Stimulated activated CD8-positive, alpha-beta memory T cell treated with anti-CD3 and anti-CD28 coated beads, Interleukin-4, amount 100 ng/mL, for 1 hour (primary cell): ENCODE measurements around the gene CDK13.

ENCODE experiments used
- DNase-seq, 2 donors: peaks; one replicate each; pipeline ENCODE4 v3.0.0-alpha.2; 2020; ENCODE audit warnings: low read depth in 2 of 2, low spot score in 1 of 2

CDK13 gene

DNA sequence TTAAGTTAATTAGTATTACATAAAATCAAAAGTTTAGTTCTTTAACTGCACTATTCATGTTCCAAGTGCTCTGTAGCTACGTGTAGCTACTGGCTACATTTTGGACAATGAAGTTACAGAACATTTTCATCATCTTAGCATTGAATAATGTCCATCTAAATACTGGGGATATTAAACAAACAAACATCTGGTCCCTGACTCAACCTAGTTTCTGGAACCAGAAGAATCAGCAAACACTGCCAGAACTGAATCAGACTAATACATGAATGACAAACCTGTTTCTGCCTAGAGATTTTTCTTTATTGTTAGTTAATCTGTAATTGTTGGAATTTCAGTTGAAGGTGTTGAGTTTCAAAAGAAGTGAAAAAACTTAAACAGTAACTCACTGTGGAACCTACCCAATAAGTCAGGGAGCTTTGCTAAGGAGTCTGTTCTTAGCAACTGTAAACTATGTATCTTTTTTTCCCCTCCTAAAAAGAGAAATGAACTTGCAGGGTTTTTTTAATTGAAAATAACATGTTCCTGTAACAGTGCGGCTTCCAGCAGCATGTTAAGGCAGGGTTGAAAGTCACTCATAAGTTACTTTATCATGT lies 58.3 kb downstream of the CDK13 start:
- DNase-seq: no peak

DNA sequence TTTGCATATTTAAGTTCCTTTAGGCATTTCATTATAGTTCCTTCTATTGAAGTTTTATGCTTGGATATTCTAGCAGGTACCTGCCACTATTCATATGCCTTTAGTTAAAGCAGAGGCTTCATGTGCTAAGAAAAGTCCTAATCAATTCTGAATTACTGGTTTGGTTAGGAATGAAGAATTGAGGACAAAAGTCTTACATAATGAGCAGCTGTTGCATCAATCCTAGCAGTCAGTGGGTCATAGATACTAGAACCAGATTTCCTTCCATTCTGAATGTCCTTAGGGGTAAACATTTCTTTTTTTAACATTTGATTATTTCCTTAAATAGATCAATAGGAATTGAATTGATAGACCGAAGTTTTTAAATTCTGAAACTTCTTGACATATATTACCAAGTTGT lies 59.2 kb downstream of the CDK13 start:
- DNase-seq: no peak

DNA sequence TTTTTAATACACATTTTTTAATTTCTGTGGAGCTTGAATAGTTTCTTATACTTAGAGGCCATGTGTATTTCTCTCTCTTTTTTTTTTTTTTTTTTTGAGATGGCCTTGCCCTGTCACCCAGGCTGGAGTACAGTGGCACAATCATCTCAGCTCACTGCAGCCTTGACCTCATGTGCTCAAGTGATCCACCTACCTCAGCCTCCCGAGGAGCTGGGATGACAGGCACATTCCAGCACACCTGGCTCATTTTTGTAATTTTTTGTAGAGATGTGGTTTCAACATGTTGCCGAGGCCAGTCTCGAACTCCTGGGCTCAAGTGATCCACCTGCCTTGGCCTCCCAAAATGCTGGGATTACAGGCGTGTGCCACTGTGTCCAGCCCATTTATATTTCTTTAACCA lies 64.3 kb downstream of the CDK13 start:
- no peak for DNase-seq

DNA sequence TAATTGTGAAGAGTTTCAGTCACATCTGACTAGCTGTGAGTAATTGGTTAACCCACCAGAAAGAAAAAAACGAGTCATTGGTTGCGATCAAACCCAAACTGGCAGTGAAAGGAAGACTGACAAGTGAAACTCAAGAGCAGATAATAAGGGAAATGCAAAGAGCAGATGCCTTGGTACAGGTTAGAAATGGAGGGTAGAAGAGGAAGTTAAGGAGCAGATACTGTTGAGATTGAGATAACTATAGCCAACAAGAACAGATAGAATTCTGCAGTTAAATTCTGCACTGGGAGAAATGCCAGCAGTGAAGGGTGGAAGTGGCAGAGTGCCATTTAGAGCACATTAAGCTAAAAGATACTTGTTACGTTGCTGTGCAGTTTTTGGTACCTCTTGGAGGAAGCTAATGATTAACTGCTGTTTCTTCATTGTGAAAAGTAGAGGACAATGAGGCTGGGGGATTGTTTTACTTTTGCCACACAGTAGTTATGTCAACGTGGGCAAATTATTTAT lies 65.8 kb downstream of the CDK13 start:
- DNase-seq: no peak

DNA sequence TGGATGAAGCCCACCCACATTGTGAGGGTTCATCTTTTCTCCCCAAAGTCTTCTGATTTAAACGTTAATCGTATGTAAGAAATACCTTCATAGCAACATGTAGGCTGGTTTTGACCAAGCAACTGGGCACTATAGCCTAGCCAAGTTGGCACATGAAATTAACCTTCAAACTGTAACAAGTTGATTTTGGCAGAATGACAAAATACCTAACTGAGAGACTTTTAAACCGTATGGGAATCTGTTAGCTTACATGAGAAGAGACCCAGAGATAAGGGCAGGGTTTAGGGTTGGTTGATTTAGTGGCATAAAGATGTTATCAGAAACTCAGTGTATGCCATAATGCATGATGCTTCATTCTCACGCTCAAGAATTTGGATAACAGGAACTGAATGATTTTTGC lies 69.5 kb downstream of the CDK13 start:
- no peak for DNase-seq

DNA sequence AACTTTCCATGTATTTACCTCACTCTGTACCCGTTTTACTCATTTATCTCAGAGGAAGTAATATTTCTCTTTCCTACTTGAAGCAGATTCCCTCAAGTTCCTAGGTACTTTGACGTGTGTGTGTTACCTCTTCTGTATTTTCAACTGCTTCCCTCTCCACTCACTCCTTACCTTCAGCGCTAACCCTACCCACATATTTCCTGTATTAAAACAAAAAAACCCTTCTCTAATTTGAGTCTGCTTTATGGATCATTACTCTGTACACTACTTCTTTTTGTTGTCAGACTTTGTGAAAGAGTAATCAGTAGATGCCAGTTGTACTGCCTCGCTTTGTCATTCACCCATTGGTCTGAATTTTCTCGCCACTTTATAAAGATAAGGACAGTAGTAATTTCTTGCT lies 74.0 kb downstream of the CDK13 start:
- DNase-seq: no peak

DNA sequence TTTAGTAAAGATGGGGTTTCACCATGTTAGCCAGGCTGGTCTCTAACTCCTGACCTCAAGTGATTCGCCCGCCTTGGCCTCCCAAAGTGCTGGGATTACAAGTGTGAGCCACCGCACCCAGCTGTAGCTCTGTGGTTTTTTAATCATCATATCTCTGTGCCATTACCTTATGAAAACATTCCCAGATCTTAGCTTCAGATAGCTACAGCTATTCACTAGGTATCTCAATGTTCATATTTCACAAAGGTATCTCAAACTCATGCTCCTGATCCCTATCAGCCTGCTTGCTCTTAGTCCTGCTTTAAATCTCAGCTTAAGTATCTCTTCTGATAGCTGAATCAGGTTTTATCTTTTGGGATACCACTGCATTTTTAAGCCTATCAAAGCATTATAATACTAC lies 74.8 kb downstream of the CDK13 start:
- DNase-seq: no peak

DNA sequence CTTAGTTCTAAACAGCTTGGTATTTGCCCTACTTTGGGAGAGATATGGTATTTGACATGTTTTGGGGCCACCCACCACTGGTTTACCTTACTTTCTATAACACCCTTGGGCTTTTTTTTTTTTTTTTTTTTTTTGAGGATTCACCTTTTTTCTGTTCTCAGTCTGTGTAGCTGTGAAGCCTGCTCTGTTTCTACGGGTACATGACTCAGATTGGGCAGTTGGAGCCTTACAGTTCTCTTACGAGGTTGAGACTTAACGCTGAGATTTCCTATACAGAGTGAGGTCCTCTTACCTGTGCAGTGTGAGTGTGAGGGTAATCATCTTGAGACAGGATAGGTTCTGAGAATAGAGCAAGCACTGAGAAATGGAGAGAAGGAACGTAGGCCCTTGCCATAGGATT lies 77.5 kb downstream of the CDK13 start:
- DNase-seq: no peak

DNA sequence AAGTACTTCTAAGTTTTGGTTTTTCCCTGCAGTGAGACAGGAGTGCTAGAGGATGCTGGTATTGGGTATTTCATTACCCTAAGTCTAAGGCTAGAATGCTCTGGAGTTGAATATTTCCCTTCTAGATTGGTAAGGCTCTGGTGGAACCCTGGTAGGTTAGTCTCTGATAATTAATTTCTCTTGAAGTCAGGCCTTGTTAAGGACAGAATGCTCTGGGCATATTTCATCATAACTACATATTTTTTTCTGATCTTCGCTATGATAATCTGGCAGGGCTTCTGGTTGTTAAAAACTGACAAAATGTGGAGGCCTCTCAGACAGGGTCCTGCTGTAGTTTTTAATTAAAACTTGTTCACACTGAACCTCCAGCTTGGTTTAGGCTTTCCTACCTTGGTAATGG lies 83.8 kb downstream of the CDK13 start:
- no peak for DNase-seq

DNA sequence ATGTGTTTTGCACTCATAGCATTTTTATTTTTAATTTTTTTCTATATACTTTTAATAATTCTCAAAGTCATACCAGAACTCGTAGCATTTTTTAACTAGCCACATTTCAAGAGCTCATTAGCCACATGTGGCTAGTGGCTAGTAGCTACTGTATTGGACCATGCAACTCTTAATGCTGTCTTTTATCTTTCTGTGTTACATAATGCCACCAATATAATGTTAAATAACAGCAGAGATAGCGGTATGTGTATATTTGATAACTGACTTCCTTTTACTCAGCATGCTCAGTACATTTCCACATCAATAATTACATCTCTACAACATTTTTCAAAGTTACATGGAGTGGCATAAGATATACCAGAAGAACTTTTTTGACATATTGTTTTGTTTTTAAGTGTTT lies 91.4 kb downstream of the CDK13 start:
- no peak for DNase-seq

DNA sequence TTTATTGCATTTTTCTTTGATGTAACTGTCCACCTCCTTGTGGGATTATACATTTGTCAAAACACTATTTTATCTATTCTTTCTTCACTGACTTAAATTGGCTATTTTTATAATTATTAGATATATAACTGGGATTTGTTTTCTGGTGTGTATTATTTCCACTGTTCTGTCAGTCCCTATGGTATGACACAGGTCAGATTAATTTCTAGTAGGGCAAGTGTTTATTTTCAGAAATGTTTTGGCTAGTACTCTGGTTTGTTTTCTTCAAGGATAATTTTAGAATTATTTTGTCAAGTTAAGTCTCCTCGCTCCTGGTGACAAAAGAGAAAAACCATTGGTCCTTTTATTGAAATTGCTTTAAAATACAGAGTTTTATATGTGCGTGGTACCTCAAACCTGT lies 93.1 kb downstream of the CDK13 start:
- no peak for DNase-seq

DNA sequence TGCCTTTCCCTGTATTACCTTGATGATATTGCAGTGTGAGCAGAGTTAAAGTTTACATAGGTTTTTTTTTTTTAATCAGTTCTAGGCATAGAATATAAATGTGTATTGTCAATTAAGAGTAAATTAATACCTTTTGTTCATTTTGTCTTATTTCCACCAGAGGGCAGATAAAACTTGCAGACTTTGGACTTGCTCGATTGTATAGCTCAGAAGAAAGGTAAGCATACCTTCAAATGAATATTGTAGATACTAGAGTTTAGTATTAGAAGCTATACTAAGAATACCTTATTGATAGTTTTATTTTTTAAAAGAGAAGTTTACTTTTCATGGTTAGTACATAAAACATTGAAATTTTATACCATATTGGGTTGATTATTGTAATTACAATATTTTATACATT lies 97.6 kb downstream of the CDK13 start:
- no peak for DNase-seq

DNA sequence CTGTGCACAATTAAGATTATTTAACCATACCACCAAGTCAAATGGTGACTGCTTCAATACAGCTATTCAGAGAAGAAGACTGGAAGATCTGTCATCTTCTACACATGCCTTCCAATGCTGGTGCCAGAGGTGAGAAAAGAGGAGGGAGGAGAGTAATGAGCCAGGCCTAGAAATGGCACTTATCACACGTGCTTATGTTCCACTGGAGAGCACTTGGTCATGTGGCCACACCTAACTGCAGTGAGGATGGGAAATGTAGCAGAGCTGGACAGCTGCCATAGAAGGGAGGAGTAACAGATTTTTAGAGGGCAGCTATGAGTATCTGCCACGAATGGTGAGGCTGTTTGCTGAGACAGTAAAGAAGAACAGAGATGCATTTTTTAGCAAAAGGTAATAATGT lies 107.2 kb downstream of the CDK13 start:
- DNase-seq: no peak

DNA sequence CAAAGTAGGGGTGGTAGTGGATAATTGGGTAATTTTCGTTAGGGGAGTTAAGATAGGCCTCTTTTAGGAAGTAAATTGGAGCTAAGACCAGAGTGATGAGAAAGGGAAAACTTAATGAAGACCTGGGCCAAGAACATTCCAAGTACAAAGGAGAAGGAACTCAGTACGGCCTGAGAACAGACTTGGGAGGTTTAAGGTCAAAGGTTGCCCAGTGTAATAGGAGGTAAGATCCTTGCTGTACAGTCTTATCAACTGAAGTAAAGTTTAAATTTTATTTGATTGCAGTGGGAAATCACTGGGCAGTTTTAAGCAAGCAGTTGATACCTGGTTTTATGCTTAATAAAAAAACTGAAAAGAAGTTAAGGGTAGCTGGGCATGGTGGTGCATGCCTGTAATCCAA lies 108.0 kb downstream of the CDK13 start:
- no peak for DNase-seq

DNA sequence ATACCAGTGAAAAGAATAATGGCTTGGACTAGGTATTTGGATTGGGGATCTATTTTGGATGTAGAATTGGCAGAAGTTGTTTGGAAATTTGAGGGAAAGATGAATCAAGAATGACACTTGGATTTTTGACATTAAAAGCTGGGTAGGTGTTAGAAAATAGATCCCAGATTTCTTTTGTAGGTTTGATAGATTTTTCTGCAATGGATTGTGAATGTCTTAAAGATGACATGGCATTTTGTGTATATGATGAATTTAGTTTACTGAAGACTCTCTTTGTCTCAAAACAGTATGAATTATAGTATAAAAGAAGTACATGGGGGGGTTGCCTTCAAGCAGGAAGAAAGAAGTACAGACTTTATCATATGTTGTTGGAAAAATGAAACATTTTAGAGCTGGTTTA lies 108.6 kb downstream of the CDK13 start:
- no peak for DNase-seq

DNA sequence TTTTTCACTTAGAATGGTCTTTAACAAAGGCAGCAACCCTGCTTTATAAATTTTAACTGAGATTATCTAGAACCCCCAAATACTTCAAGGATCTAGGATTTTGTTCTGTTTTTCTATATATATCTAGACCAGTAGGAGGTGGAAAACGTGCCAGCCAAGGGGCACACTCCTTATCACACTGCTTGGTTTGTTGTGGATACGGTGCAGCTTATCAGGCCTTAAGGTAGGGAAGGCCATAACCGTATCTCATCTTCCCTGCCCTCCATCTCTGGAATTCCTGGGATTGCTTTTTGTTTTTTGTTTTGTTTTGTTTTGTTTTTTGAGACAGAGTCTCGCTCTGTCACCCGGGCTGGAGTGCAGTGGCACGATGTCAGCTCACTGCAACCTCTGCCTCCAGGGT lies 109.0 kb downstream of the CDK13 start:
- no peak for DNase-seq

DNA sequence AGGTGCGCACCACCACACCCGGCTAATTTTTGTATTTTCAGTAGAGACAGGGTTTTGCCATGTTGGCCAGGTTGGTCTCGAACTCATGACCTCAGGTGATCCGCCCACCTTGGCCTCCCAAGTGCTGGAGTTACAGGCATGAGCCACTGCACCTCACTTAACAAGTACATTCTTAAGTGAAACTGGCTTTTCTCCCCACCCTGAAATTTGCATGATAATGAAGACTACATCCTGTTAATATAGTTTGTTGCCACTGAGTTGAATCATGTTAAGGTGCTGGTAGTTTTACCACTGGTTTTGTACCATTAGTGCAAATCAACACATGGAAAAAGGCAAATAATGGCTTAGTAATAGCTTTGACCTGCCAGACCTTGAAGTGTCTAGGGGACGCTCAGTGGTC lies 122.2 kb downstream of the CDK13 start:
- DNase-seq: no peak

DNA sequence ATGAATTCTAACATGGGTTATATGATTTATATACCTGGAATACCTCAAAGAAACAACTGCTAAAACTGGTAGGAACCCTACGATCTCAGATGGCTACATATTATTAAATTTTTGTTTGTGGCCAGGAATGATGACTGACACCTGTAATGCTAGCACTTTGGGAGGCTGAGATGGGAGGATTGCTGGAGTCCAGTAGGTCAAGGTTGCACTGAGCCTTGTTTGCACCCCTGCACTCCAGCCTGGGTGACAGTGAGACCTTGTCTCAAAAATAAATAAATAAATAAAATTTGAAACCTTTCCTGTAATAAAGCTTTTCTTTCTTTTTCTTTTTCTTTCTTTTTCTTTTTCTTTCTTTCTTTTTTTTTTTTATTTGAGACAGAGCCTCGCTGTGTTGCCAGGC lies 123.2 kb downstream of the CDK13 start:
- no peak for DNase-seq

DNA sequence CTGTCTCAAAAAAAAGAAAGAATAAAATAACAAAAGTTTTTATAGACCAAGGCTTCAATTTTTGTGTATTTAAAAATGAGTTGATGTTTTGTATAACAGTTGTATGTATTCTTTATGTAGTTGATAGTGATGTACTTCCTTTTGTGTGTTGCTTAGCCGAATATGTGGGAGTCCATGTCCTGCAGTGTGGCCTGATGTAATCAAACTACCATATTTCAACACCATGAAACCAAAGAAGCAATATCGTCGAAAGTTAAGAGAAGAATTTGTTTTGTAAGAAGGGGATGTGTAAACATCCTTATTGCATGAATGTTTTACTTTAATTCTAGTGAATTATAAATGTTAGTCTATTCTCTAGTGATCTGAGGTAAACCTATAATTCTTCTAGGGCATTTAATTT lies 127.8 kb downstream of the CDK13 start:
- DNase-seq: no peak

DNA sequence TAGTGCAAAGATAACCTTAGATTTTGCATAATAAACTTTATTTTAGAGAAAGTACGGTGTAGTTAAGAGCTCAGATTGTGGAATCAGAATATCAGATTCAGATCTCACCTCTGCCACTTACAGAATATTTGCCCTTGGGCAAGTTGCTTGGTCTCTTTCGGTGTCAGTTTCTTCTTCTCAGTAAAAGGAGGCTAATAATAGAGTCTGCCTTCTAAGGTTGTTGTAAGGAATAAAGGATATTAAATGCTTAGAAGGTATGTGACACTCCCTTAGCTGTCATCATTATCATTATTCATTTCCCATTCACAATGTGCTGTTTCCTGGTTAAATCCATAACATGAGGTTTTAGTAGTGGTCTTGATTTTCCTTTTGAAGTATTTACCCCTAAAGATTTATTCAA lies 142.1 kb downstream of the CDK13 start:
- no peak for DNase-seq

DNA sequence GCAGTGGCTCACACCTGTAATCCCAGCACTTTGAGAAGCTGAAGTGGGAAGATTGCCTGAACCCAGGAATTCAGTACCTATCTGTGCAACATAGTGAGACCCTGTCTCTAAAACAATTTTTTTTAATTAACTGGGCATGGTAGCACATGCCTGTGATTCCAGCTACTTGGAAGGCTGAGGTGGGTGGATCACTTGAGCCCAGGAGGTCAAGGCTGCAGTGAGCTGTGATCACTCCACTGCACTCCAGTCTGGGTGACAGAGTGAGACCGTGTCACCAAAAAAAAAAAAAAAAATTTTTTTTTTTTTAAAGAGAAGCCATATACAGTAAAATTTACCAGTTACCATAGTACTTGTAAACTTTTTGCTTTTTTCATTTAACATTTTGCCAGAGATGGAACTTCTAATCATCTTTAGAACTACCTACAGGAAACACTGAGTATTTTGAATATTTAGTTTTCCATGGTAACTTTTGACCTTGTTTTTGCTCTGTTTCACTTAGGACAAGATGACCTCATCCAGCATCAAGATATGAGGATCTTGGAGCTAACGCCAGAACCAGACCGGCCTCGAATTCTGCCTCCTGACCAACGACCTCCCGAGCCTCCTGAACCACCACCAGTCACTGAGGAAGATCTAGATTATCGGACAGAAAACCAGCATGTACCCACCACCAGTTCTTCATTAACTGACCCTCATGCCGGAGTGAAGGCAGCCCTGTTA lies 143.7 kb downstream of the CDK13 start:
- no peak for DNase-seq

DNA sequence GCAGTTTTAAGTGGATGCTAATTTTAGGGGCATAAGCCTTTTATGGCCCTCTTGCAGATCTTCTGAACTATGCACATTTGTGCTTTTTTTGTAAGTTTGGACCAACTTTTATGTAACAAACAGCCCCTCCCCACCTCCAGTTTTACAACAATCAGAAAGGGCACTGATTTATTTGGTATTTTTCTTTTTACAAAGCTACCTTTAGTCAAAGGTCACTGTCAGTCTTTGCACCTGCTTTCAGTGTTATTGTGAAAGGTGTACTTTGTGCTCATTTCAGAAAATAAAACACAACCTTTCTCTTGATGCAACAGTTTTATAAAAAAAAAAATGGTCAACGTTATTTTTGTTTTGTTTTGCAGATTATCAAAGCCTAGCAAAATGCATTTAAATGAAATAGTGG lies 145.2 kb downstream of the CDK13 start:
- DNase-seq: no peak

DNA sequence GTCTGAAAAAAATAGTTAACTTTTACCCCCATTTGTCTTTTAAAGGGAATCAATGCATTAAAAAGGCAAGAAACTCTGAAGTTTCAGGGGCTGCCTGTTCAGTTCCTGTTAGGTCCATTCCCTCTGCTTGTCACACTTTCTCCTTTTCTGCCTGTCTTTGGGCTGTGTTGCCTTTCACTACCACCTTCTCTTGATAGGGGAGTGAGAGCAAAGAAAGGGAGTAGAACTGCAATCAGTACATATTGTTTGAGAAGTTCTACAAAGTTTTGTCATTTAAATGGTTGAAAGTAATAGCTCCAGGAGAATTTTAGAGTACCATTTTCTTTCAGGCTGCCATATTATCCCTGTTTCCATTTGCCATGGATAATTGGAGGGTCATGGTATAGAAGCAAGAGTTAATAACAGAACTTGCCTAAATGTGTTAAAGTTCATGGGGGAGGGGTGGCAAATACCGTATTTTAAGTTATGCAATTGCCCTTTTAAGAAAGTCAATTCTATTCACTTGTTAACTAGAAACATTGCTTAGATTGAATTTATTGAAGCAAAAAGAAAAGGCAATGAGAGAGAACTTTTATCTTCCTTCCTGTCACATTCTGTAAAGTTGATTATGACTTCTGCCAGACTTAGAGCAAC lies 145.8 kb downstream of the CDK13 start:
- no peak for DNase-seq
